Tibial artery (tissue), 4 donors: ENCODE data around the gene MCUB.
"Not testable (repeated sequence)": the region's sequence is repeated elsewhere in the genome, so short reads cannot be mapped to it uniquely, and the experiment has no call there.

Experiments
- DNase-seq, 2 donors: peaks; one replicate each; pipeline ENCODE4 v3.0.0-alpha.2; 2019
- H3K27ac ChIP-seq, 2 donors: fragments of 200-600 bp; sonication (generic) in 1 of 2; 1 replicate in 1 of 2; 2 replicates in 1 of 2; pipeline ENCODE4 v1.5.1; 2018 to 2019; ENCODE audit warnings: mild to moderate bottlenecking in 1 of 2
- H3K27me3 ChIP-seq, 2 donors: fragments of 200-600 bp; sonication (generic) in 1 of 2; one replicate each; pipeline versions ENCODE4 v1.5.1 to v1.6.0; 2016 to 2019
- H3K36me3 ChIP-seq, 3 donors: fragments of 200-600 bp; sonication (generic) in 2 of 3; one replicate each; pipeline ENCODE4 v1.5.1; 2016 to 2019; ENCODE audit warnings: mild to moderate bottlenecking in 2 of 3
- H3K4me1 ChIP-seq, 4 donors: fragments of 200-600 bp; sonication (generic) in 2 of 4; 1 replicate in 3 of 4; 2 replicates in 1 of 4; pipeline ENCODE4 v1.5.1; 2016 to 2019
- H3K4me3 ChIP-seq, 2 donors: fragments of 200-600 bp; sonication (generic) in 1 of 2; 1 replicate in 1 of 2; 2 replicates in 1 of 2; pipeline ENCODE4 v1.5.1; 2018 to 2019; ENCODE audit warnings: mild to moderate bottlenecking in 2 of 2
- H3K9me3 ChIP-seq, 3 donors: fragments of 200-600 bp; sonication (generic) in 1 of 3; one replicate each; pipeline ENCODE4 v1.5.1; 2016 to 2019
- CTCF ChIP-seq, 2 experiments: fragments of 200-600 bp in 1 of 2; fragments of 450-650 bp in 1 of 2; IDR thresholded peaks; one replicate each; pipeline ENCODE4 v1.5.1; 2017 to 2019; ENCODE audit warnings: antibody characterized with exemption in 2 of 2, mild to moderate bottlenecking in 1 of 2, moderate library complexity in 1 of 2
- intact Hi-C: fragments of 100-400 bp; cut with DNase I; formaldehyde crosslinking; loops from one replicate; pipeline ENCODE4 v1.15.0; 2023; ENCODE audit warnings: low total_unique reads

MCUB gene

GRCh38 chr4:109574443-109574850, 14.4 kb downstream of the MCUB start:
- H3K9me3 ChIP-seq: peaks cover 0 to 4% (median 0%) of the 10 kb centered on the region in 3 donors
- DNase-seq: no peak
- intact Hi-C loops: no loop called here
- no peak for TF ChIP-seq CTCF (IDR thresholded peaks at IDR 0.05)
- H3K4me3 ChIP-seq: no peak overlapping the region
- H3K36me3 ChIP-seq: peaks cover 0 to 6% (median 0%) of the 10 kb centered on the region in 3 donors
- no peak overlapping the region for H3K27ac ChIP-seq
- H3K4me1 ChIP-seq: no peaks in the 10 kb centered on the region
- no peaks in the 10 kb centered on the region for H3K27me3 ChIP-seq

DNA sequence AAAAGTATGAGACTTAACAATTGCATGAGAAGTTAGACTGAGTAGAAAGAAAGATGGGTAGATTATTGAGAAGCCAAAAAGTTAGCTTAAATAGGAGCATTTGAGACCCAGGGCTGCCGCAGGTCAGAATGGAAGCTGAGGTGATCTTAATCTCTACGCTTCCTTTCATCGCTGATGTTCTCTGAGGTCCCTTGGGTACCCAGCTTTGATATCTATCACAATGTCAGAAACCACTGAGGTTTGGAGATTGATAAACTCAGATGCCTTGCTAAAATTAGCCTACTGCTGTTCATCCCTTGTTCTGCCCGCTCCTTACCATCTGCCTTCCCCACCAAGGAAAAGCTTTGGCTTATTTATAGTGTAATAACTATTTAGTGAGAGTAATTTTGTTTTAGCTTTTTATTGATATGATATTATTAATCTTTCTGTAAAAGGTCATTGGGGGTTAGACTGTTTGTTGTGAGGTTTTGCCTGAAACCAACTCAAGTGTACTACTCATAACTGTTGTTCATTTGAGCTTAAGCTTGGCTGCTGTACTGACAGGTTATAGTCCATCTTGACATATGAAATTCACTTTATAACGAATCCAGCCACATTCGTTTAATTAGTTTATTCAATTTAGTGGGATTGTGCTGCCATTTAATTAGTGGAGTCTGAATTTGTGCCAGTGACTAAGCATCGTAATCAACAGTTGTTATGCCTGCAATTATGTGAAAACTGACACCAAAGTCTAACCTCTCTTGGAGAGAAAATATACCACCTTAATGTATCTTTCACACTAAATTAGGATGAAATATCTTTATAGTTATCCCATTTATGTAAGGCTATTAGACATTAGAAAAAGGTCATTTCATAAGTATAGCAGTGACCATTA, 15.1 kb downstream of the MCUB start:
- Histone ChIP-seq H3K4me1 (no peaks in the 10 kb centered on the region), H3K4me3 (no peak overlapping the region), H3K36me3 (peaks cover 0 to 6% (median 0%) of the 10 kb centered on the region in 3 donors), H3K9me3 (peaks cover 0 to 4% (median 0%) of the 10 kb centered on the region in 3 donors), H3K27ac (no peak overlapping the region), H3K27me3 (no peaks in the 10 kb centered on the region)
- DNase-seq: no peak
- TF ChIP-seq CTCF (IDR thresholded peaks at IDR 0.05): no peak
- intact Hi-C loops: no loop called here

- DNase-seq: no peak
- intact Hi-C loops: no loop called here
- TF ChIP-seq CTCF (IDR thresholded peaks at IDR 0.05): no peak
- H3K4me1 ChIP-seq: no peaks in the 10 kb centered on the region
- H3K4me3 ChIP-seq: no peak overlapping the region
- peaks cover 0 to 2% (median 0%) of the 10 kb centered on the region in 3 donors for H3K36me3 ChIP-seq
- peaks cover 0 to under 1% (median 0%) of the 10 kb centered on the region in 3 donors for H3K9me3 ChIP-seq
- no peak overlapping the region for H3K27ac ChIP-seq
- H3K27me3 ChIP-seq: no peaks in the 10 kb centered on the region
These were observed 16.4 kb downstream of the MCUB start for GRCh38 chr4:109576462-109576861.

DNA sequence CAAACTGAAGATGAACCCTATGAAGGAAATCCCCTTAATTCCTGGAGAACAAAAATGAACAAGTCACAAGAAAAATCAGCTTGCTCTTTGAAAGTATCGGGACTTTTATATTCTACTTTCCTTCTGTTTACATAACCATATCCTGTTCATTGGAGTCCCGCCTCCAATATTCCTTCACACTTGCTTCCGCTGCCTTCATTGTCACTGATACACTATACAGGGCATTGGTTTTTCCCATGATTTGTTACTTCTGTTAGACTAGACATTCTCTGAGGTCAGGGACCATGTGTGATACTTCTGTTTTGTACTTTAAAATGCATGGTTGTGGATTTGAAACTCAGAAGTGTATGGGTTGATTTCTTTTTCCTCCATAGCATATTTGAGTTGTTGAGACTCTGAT, 18.8 kb downstream of the MCUB start:
- no peak overlapping the region for H3K27ac ChIP-seq
- intact Hi-C loops: no loop called here
- H3K4me3 ChIP-seq: no peak overlapping the region
- H3K36me3 ChIP-seq: no peaks in the 10 kb centered on the region
- H3K9me3 ChIP-seq: peaks cover 0 to 7% (median 0%) of the 10 kb centered on the region in 3 donors
- no peak for DNase-seq
- no peaks in the 10 kb centered on the region for H3K27me3 ChIP-seq
- no peak for TF ChIP-seq CTCF (IDR thresholded peaks at IDR 0.05)
- H3K4me1 ChIP-seq: no peaks in the 10 kb centered on the region

DNA sequence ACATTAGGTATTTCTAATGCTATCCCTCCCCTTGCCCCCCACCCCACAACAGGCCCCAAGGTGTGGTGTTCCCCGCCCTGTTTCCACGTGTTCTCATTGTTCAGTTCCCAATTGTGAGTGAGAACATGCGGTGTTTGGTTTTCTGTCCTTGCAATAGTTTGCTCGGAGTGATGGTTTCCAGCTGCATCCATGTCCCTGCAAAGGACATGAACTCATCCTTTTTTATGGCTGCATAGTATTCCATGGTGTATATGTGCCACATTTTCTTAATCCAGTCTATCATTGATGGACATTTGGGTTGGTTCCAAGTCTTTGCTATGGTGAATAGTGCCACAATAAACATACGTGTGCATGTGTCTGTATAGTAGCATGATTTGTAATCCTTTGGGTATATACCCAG, 20.0 kb downstream of the MCUB start:
- H3K4me1 ChIP-seq, H3K4me3 ChIP-seq, intact Hi-C loops, H3K27ac ChIP-seq, H3K36me3 ChIP-seq, H3K9me3 ChIP-seq, DNase-seq, H3K27me3 ChIP-seq: not testable (repeated sequence)

- no peak overlapping the region for H3K4me3 ChIP-seq
- no peak for DNase-seq
- H3K9me3 ChIP-seq: peaks cover 0 to 4% (median 0%) of the 10 kb centered on the region in 3 donors
- no peak for TF ChIP-seq CTCF (IDR thresholded peaks at IDR 0.05)
- intact Hi-C loops: no loop called here
- no peaks in the 10 kb centered on the region for H3K36me3 ChIP-seq
- no peaks in the 10 kb centered on the region for H3K4me1 ChIP-seq
- no peak overlapping the region for H3K27ac ChIP-seq
- H3K27me3 ChIP-seq: no peaks in the 10 kb centered on the region
These were observed 28.1 kb downstream of the MCUB start for GRCh38 chr4:109588176-109588575.
